NCI-H2081 (cell line): ENCODE data around the gene PCDH8.

Experiments
- DNase-seq, 2 experiments: peaks; one replicate each; lab custom pipeline; 2025; lab: John Stamatoyannopoulos, UW

PCDH8 gene, protein sequence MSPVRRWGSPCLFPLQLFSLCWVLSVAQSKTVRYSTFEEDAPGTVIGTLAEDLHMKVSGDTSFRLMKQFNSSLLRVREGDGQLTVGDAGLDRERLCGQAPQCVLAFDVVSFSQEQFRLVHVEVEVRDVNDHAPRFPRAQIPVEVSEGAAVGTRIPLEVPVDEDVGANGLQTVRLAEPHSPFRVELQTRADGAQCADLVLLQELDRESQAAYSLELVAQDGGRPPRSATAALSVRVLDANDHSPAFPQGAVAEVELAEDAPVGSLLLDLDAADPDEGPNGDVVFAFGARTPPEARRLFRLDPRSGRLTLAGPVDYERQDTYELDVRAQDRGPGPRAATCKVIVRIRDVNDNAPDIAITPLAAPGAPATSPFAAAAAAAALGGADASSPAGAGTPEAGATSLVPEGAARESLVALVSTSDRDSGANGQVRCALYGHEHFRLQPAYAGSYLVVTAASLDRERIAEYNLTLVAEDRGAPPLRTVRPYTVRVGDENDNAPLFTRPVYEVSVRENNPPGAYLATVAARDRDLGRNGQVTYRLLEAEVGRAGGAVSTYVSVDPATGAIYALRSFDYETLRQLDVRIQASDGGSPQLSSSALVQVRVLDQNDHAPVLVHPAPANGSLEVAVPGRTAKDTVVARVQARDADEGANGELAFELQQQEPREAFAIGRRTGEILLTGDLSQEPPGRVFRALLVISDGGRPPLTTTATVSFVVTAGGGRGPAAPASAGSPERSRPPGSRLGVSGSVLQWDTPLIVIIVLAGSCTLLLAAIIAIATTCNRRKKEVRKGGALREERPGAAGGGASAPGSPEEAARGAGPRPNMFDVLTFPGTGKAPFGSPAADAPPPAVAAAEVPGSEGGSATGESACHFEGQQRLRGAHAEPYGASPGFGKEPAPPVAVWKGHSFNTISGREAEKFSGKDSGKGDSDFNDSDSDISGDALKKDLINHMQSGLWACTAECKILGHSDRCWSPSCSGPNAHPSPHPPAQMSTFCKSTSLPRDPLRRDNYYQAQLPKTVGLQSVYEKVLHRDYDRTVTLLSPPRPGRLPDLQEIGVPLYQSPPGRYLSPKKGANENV

DNA sequence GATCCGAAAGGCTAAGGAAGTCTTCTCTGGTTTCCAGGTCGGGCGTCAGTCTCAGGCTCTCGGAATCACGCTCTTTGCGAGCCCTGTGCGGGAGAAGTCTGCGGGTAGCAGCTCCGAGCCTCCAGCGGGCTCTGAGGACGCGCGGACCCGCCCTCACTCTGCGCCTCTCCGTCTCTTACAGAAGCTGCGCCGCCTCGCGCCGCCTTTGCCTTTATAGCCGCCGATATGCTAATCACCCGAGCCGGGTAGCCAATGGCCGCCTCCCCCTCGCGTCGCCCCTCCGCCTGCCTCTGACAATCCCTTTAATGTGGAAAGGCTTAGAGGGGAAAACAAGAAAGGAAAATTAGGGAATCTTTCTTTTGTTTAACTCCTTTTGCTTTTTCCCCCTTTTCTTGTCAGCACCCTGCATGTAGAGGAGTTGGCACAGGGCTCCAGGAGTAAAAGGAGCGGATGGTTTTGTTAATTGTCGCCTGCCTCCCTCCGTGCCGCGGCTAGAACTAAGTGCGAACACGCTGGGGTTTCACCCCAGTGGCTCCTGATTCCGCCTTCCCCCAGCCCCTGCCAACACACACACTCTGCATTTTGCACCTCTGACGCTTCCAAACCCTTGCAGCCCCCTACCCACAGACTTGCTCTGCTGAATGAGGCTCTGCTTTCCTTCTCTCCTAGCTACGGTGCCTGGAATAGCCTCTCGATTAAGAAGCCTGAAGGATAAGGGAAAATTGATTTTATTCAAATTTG is at the start of gene PCDH8:
PCDH8 (minus strand) TSS at position 186 of the 741 bp plus-strand sequence. CDS start 204 bp downstream, outside the sequence.
- peak; percentile 88 for DNase-seq

DNA sequence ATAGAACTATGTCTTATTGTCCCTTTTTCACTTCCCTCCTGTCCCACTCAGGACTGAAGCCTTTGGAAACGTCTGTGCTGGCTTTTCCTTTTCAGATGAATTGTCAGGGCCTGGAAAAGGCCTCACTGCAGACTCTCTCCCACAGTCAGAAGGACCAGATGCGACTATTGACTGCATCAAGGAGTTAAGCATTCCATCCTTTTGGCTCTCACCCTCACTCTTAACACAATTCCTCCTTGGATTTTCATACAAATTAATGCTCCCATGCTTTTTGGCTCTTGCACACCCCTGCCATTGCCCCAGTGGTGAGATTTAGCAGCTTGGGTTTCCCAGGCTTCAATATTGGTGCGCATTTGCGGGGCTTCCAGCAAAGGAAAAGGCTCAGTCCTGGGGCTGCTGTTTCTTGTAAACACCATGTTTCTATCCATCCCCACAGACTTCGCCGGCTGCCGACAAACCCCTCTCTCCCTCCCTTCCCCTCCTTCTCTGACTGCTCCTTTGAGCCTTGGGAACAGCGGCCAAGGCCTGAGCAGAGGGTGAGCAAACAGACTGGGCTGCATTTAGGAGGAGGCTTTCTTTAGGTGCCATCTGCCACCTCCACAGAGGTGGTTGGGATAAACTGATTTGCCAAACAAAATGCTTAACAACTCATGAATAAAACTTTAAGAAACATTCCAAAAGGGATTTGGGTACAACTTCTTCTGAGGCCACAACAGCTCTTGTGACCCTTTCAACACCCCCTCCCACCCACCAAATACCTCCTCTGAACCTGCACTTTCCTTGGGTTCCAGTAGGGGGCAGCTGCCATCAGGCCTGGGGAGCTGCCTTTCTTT is 48.6 kb upstream of the PCDH8 start:
- DNase-seq = no peak

- no peak for DNase-seq
These were observed 46.0 kb upstream of the PCDH8 start for GRCh38 chr13:52894413-52894812.

- DNase-seq = no peak
These were observed 44.5 kb upstream of the PCDH8 start for GRCh38 chr13:52892925-52893324.

DNA sequence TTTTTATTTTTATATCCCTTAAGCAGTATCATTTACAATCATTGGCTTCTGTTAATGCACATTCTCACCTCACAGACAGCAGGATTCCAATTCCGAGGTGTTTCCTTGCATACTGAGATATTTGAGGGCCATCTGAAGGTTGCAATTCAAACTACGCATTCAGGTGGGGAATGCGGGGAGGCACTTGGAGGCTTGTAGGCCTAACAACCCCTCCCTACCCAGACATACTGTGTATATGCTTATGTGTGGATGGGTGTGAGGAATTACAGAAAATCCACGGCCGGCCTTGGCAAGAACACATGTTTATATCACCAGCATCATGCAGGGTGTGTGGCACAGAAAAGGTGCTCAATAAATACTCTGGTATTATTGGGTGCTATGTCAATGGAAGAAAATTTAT is 43.3 kb upstream of the PCDH8 start:
- no peak for DNase-seq

DNA sequence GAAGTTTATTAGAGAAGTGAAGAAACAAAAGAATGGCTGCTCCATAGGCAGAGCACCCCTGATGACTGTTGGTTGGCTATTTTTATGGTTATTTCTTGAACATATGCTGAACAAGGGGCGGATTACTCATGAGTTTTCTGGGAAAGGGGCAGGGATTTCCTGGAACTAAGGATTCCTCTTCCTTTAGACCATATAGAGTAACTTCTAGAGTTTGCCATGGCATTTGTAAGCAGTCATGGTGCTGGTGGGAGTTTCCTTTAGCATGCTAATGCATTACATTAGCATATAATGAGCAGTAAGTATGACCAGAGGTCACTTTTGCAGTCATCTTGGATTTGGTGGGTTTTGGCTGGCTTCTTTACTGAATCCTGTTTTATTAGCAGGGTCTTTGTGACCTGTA is 38.7 kb upstream of the PCDH8 start:
- DNase-seq = no peak

DNA sequence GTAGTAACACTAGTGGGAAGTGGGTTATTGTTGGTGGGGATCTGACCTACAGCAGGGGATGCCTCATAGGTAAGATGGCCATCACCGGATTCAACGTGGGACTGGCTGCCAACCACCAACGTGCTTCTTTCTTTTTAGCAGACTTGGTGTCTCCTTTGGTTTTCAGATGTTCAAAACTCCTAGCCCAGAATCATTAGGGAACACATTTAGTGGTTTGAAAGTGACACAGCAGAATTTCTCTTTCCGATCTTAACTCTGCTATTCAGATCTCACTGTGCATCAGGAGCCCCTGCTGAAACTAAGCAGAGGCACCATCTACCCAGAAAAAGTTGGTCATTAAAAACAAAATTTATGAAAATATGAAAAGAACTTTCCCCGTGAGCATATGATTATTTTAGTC is 36.7 kb upstream of the PCDH8 start:
- DNase-seq = no peak

DNA sequence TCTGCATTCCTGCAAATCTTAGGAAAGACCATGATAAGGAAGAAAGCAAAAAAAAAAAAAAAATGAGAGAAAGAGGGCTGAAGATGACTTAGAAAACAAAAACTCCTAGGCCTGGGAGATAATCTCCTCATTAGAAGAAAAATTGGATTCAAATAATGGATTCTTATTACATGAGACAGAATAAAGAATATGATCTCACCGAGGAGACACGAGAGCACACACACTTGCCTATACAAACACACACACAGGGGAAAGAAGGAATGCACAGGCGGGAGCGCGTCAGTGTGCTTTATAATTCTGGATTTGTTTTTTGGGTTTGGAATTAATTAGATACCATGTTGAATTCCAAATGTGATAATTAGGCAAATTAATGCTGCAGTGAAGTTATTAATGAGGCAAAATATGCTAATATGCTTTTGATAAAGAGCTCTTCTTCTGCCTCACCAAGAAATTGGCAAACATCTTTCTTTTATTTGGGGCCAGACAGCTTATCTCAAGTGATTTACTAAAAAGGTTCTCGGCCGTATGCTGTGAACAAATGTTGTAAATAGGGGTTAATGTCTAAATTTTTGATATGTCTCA is 36.1 kb upstream of the PCDH8 start:
- no peak for DNase-seq

GRCh38 chr13:52882785-52883184 is 34.3 kb upstream of the PCDH8 start:
- DNase-seq = no peak

DNA sequence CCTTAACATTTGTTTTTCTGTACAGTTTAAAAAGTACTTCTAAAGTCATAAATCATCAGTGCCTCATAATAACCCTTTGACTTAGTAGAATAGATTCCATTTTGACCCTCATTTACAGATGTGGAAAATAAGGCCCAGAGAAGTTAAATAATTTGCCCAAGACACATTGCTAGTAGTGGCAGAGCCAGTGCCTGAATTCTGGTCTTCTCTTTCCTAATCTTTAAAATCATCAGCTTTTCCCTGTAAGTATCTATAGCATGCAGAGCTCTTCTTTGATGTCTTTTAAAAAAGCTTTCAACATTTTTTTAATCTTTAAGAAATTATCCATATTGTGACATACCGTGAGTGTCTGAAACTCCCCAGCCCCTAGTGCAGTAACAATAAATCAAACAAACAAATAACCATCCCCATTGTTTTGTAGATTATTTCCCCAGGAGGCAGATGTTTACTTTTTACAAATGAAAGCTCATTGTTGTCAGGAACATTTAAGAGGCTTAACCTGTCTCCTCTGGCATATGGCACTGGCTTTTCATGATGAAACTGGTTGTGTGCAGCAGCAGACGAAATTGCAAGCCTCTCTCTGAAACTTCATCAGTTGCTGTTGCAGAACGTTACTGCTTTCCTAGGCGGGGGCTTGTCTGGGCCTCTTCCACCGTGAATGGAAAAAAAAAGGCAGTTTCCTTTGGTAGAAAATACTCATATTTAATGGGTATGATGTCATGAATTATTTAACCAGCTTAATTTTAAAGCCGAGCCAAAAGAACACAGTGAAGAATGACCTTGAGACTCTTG is 31.7 kb upstream of the PCDH8 start:
- peak in 1 of 2 experiments; percentile 46 for DNase-seq

DNA sequence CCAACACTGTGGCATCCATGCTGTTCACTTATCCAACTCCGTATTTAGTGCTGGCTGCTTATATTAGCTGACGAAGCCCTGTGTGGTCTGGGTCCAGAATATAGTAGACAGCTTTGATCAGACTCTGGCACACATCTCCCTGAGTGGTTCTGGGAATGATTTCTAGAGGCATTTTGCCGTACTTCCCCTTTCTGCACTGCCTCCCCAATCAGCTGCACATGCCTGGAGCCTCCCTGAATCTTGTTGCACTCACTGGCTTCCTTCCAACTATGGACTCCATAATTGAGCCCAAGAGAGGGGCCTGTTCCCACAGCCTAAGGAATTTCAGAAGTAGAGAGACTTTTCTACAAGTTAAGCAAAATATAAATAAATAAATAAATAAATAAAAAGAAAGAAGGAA is 30.4 kb upstream of the PCDH8 start:
- no peak for DNase-seq

DNA sequence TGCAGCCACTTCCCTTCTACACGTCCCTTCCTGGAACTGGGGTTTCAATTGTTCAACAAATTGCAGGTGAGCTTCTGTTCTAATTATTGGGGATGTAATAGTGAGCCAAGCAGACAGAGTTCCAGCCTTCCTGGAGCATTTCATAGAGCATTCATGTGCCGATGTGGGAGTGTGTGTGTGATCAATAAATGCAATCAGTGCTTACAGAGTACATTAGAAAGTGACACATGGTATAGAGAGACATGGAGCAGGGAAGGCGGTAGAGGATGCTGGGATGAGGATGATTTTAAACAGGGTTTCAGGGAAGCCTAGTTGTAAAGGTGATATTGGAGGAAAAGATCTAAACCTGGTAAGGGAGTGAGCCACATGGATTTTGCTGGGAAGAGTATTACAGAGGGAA is 21.7 kb upstream of the PCDH8 start:
- no peak for DNase-seq

- DNase-seq = no peak
These were observed 21.2 kb upstream of the PCDH8 start for GRCh38 chr13:52869621-52870020.

DNA sequence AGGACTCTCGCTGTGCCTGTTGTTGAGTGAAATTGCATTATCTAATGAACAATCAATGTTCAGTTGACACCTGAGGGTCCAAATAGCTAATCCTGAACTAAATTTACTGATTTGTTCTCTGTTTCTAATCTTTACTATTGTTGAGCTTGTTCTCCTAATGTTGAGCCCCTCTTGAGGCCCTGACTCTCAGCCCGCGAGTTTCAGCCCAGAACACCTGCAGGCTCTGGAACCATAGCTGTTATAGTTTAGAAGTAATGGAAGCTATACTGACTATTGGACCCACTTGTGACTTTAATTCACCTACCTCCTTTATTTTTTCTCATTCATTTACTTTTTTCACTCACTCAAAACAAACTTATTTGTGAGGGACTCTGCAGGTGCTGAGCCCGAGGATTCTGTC is 20.6 kb upstream of the PCDH8 start:
- no peak for DNase-seq

DNA sequence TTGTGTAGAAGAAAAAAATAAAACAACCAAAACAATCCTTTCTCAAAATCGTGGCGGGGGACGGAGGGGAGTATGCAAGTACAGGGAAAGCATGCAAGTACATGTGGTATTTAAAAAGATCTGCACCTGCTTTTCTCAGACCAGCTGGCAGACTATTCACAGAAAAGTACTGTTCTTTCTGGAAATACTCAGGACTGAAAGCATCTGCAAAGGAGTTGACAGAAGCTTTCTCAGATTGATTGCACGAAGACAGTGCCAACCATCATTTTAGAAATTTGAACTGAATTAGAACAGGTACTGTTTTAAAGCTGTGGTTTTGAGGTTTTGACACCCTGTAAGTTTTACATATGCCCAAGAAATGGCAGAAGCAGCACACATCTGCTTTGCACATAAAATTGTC is 19.8 kb upstream of the PCDH8 start:
- no peak for DNase-seq

DNA sequence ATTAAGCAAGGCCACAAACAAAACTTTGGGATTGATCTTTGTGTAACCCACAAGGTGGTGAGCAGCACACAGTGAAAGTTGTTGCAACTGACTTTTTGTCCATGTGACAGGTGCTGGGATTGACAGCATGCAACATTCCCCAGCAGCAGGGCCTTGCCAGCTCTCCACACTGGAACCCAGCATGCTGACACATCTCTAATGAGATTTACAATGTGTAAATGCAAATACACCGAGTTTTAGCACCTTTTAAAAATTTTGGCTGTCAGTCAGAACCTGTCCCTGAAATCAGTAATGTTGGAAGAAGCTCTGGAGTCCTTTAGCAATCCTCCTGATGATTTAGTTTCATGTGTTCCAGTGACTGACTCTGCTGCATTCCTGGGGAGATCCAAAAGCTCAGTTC is 16.5 kb upstream of the PCDH8 start:
- no peak for DNase-seq

DNA sequence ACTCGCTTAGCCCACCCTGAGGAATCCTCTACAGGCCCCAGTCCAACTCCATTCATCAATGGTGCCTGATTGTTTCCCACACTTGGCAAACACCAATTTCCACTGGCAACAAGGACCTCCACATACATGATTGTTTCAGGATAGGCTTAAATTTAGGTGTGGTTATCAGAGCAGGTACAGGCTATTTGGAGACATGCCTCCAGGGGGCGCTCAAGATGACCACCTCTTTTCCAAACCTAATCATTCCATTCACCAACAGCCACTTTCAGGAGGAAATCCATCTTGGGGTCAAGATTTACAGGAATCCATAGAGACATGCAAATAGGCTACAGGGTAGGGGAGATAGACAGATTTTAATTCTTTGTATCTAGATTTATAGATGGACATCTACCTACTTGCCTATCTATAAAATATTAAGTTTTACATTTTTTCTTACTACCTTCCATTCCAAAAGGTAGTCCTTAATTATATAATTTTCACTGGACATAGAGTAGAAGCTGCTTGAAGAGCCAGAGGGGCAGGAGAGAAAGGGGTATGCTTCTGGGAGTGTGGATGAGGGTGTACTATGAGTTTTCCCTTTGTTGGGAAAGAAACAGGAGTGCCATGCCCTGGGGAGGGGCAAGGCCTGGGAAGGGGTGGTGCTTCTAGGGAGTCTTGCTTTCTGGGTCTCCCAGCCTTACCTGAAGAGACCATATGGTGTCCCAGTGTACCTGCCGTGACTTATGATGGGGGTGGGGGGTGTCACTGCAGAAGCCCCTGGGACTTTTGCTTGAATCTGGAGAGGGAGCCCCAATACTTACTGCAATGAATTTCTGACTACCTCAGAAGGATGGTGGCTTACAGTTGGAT is 14.1 kb upstream of the PCDH8 start:
- peak; percentile 21 to 25 for DNase-seq

DNA sequence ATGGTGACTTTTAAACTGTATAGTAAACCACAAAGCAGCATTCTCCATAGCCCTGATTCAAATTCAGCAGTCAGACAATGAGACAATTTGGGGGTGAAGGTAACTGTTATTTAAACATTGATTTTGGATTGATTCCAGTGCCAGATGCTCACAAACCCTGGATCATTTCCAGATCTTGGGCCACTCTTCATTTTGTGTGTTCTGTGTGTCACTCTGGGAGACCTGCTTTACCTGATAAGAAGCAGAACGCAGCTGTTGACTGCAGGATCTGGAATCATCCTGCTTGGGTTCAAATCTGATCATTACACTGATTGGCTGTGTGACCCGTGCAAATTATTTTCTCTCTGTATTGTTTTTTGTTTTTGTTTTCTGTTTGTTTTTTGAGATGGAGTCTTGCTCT is 4.0 kb upstream of the PCDH8 start:
- DNase-seq = peak; percentile 52 to 89
